ENCODE results near the gene PSD2.

Gene PSD2

GRCh38 chr5:139877129-139877597, 81.6 kb downstream of the PSD2 start:
- no peak for DNase-seq (ENCODE audit: low read depth in 2 of 2)

- DNase-seq (ENCODE audit: low read depth in 2 of 2) = no peak
Measured at GRCh38 chr5:139878093-139878492, 82.5 kb downstream of the PSD2 start.

GRCh38 chr5:139880416-139881142, 85.0 kb downstream of the PSD2 start:
- no peak for DNase-seq (ENCODE audit: low read depth in 2 of 2)

- no peak for DNase-seq (ENCODE audit: low read depth in 2 of 2)
Measured at GRCh38 chr5:139881143-139881733, 85.6 kb downstream of the PSD2 start.

- DNase-seq (ENCODE audit: low read depth in 2 of 2) = no peak
Measured at GRCh38 chr5:139882316-139882715, 86.7 kb downstream of the PSD2 start.

GRCh38 chr5:139882961-139883539, 87.4 kb downstream of the PSD2 start:
- DNase-seq (ENCODE audit: low read depth in 2 of 2) = no peak

GRCh38 chr5:139884144-139884543, 88.5 kb downstream of the PSD2 start:
- DNase-seq (ENCODE audit: low read depth in 2 of 2) = no peak

GRCh38 chr5:139884734-139885133, 89.1 kb downstream of the PSD2 start:
- no peak for DNase-seq (ENCODE audit: low read depth in 2 of 2)

GRCh38 chr5:139885172-139885856, 89.7 kb downstream of the PSD2 start:
- DNase-seq (ENCODE audit: low read depth in 2 of 2) = no peak

- DNase-seq (ENCODE audit: low read depth in 2 of 2) = no peak
Measured at GRCh38 chr5:139885857-139886208, 90.2 kb downstream of the PSD2 start.

GRCh38 chr5:139886213-139886612, 90.6 kb downstream of the PSD2 start:
- DNase-seq (ENCODE audit: low read depth in 2 of 2) = no peak

GRCh38 chr5:139888370-139888769, 92.8 kb downstream of the PSD2 start:
- no peak for DNase-seq (ENCODE audit: low read depth in 2 of 2)

- no peak for DNase-seq (ENCODE audit: low read depth in 2 of 2)
Measured at GRCh38 chr5:139889410-139889809, 93.8 kb downstream of the PSD2 start.

- DNase-seq (ENCODE audit: low read depth in 2 of 2) = no peak
Measured at GRCh38 chr5:139893873-139894272, 98.3 kb downstream of the PSD2 start.
